ENCODE measurements around the gene ZDHHC14.

GRCh38 chr6:157552820-157553485, 172.0 kb downstream of the ZDHHC14 start:
- TF ChIP-seq, protein P1, sequence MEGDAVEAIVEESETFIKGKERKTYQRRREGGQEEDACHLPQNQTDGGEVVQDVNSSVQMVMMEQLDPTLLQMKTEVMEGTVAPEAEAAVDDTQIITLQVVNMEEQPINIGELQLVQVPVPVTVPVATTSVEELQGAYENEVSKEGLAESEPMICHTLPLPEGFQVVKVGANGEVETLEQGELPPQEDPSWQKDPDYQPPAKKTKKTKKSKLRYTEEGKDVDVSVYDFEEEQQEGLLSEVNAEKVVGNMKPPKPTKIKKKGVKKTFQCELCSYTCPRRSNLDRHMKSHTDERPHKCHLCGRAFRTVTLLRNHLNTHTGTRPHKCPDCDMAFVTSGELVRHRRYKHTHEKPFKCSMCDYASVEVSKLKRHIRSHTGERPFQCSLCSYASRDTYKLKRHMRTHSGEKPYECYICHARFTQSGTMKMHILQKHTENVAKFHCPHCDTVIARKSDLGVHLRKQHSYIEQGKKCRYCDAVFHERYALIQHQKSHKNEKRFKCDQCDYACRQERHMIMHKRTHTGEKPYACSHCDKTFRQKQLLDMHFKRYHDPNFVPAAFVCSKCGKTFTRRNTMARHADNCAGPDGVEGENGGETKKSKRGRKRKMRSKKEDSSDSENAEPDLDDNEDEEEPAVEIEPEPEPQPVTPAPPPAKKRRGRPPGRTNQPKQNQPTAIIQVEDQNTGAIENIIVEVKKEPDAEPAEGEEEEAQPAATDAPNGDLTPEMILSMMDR (IDR thresholded peaks at IDR 0.05; ENCODE audit: low read depth, low read length), result no peak
- no peak for TF ChIP-seq POLR2A (IDR thresholded peaks at IDR 0.05; ENCODE audit: extremely low read depth, insufficient read length)
- no peak for TF ChIP-seq MYC (IDR thresholded peaks at IDR 0.05; ENCODE audit: low read depth, low read length)

Data from NB4 (cell line).